ENCODE measurements around the gene ACTN2.
A peak's percentile ranks its signal among the peaks of the same experiment; 100 is the strongest.
"Not testable (repeated sequence)": the region's sequence is repeated elsewhere in the genome, so short reads cannot be mapped to it uniquely, and the experiment has no call there.

Gene ACTN2

GRCh38 chr1:236685917-236686814 lies at the start of gene ACTN2:
Gene ACTN2 (plus strand): TSS chr1:236686499. CDS start chr1:236686674, 175 bp downstream.
- DNase-seq, result peak in 1 of 2 experiments; percentile 23

- DNase-seq, result no peak
Measured at GRCh38 chr1:236638945-236639344, 47.4 kb upstream of the ACTN2 start.

GRCh38 chr1:236639686-236640085 lies 46.6 kb upstream of the ACTN2 start:
- no peak for DNase-seq

DNA sequence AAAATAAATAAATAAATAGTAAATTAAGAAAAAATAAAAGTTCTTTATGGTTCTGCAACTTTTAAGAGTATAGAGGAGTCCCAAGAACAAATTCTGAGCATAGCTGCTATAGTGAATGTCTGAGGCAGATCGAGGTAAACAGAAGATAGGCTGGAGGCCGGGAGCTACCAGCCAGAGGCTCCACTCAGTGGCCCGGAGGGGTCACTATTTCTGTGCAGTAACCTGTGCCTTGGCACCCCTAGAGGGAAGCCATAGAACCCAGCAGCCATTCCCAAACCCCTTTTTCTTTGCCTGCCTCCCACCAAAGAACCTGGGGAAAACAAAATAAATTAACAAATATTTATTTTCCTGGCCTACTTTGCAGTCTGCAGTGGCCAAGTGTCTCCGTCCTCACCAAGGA lies 43.5 kb upstream of the ACTN2 start:
- DNase-seq, result no peak

GRCh38 chr1:236645016-236645680 lies 41.2 kb upstream of the ACTN2 start:
- no peak for DNase-seq

GRCh38 chr1:236654511-236654910 lies 31.8 kb upstream of the ACTN2 start:
- no peak for DNase-seq

- DNase-seq, result no peak
Measured at GRCh38 chr1:236654957-236655356, 31.3 kb upstream of the ACTN2 start.

DNA sequence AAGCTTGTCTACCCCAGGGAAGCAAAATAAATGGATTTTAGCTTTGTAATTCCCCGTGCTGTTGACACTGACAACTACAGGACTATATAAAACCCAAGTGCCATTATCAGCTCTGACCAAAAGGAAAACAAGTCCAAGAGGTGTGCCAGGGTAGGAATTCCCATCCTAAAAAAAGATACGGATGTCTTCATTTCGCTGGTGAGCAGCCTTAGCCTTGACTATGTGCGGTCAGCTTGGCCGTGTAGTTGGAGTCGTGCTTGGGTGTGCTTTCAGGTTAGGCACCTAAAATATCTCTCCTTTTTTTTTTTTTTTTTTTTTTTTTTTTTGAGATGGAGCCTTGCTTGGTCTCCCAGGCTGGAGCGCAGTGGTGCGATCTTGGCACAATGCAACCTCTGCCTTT lies 28.9 kb upstream of the ACTN2 start:
- DNase-seq, result no peak

- no peak for DNase-seq
Measured at GRCh38 chr1:236659792-236660587, 26.3 kb upstream of the ACTN2 start.

GRCh38 chr1:236663934-236664333 lies 22.4 kb upstream of the ACTN2 start:
- no peak for DNase-seq

DNA sequence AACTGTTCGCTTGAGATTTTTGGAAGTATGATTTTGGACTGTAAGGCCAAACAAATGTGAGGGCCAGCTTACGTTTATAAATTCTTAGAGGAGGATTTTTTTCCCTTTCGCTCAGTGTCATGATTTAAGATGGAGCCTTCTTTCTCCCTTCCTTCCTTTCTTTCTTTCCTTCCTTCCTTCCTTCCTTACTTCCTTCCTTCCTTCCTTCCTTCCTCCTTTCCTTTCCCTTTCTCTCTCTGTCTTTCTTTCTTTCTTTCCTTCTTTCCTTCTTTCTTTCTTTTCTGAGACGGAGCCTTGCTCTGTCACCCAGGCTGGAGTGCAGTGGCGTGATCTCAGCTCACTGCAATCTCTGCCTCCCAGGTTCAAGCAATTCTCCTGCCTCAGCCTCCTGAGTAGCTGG lies 17.4 kb upstream of the ACTN2 start:
- DNase-seq, result not testable (repeated sequence)

DNA sequence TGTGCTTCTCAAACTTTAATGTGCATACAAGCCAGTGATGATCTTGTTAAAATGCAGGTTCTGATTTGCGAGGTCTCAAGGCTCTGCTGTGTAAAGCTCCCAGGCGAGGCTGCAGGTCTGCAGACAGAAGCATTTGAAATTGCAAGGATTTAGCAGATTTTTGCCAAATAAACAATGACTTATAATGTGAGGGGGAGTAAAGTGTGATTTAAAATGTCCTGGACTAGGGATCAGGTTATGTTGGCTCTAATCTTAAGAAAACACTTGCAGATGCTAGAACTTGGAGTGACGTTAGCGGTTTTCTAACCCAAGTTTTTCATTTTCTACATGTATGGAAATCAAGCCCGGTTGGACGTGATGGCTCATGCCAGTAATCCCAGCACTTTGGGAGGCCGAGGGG lies 16.2 kb upstream of the ACTN2 start:
- DNase-seq, result no peak

- DNase-seq, result no peak
Measured at GRCh38 chr1:236673289-236673919, 12.9 kb upstream of the ACTN2 start.

GRCh38 chr1:236677641-236678235 lies 8.6 kb upstream of the ACTN2 start:
- DNase-seq, result no peak

- DNase-seq, result no peak
Measured at GRCh38 chr1:236681219-236681618, 5.1 kb upstream of the ACTN2 start.

- no peak for DNase-seq
Measured at GRCh38 chr1:236685205-236685916, 938 bp upstream of the ACTN2 start.

DNA sequence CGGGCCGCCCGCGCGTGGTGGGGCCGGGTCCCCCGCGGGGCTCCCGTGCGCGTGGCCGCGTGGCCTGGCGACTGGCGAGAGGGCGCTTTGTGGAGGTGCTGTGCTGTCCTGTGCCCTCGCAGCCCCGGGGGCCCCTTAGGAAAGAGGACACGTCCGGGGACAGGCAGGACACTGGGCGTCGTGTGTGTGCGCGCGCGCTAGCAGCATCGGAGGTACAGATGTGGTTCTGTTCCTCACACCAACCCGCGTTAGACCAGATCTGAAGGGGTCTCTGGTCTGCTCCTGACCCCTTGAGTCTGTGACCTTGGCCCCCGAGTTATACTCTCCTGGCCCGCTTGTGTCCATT lies 489 bp downstream of the ACTN2 start:
- DNase-seq, result no peak

GRCh38 chr1:236687273-236687672 lies 974 bp downstream of the ACTN2 start:
- DNase-seq, result no peak

- no peak for DNase-seq
Measured at GRCh38 chr1:236688705-236689104, 2.4 kb downstream of the ACTN2 start.

DNA sequence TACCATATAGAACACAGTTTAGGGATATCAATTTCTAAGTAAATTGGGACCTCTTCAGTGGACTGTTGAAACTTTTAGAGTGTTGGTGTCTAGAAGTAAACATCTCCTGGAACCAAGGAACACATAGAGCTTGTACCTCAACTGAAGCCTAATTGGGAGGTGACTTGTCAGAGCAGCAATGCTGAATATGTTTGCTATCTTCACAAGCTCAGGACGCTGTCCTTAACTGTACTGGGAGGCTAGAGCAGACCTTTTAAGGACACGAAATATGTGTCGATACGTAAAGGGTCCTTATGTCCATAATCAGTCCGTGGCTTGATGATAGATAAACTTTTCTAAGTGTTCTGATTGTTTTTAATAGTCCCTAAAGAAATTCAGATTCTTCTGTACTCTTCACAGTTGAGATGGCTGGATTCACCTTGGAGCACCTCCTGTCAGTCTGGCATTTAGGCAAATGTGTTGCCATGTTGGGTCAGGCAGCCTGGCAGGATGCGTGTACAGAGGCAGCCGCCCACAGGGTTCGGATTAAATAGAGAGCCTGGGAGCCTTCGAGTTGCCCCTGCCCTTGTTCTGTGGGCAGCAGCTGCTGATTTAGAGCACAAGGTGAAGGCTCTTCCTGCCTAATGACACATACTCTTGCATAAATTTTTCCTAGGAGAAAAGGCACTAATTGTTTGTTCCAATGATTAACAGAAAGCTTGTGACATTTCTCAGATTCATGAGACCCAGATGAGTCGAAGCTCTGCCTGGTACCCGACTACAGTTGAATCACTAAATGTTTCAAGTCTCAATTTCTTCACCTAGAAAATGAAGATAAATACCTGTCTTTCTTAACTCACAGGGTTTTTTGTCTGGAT lies 3.6 kb downstream of the ACTN2 start:
- DNase-seq, result no peak

- no peak for DNase-seq
Measured at GRCh38 chr1:236691348-236691747, 5.0 kb downstream of the ACTN2 start.

Data from NCI-H187 (cell line).